B cell (primary cell): ENCODE results near the gene DLG2. TPM values are rescaled to one million over a fixed set of nuclear protein-coding genes. Genes with fewer than 3 reads are reported as not detected.

Experiments used
- ATAC-seq: fragments of 200-7000 bp; cut with Tn5 transposase; one replicate; pipeline ENCODE4 v1.10.0; 2021; ENCODE audit warnings: low read depth, mild to moderate bottlenecking, moderate number of reproducible peaks, moderate library complexity
- CTCF ChIA-PET: fragments of 350-600 bp; sonication (Branson Sonifier 250); formaldehyde crosslinking; loops from one replicate; lab custom pipeline; 2021; ENCODE audit warnings: antibody characterized with exemption, inconsistent platforms; lab: Charles Lee
- POLR2A ChIA-PET: fragments of 350-600 bp; sonication (Branson Sonifier 250); formaldehyde crosslinking; loops from one replicate; lab custom pipeline; 2021; ENCODE audit warnings: antibody characterized with exemption; lab: Charles Lee
- DNase-seq: peaks from one replicate; pipeline ENCODE4 v3.0.0; 2013
- H2AFZ ChIP-seq: 2 replicates; pipeline ENCODE4 v1.6.1; 2012; ENCODE audit warnings: mild to moderate bottlenecking, low read depth, low read length; ENCODE audit not compliant: insufficient read depth, poor library complexity, severe bottlenecking
- H3K27ac ChIP-seq, 2 donors: 1 replicate in 1 of 2; 2 replicates in 1 of 2; pipeline ENCODE4 v1.5.1; 2012 to 2013; ENCODE audit warnings: low read length in 2 of 2, mild to moderate bottlenecking in 2 of 2, moderate library complexity in 1 of 2
- H3K27me3 ChIP-seq, 4 experiments: fragments of 200-600 bp in 1 of 4; sonication (generic) in 1 of 4; replicated peaks in 1 of 4; 1 replicate in 2 of 4; 2 replicates in 2 of 4; pipeline versions ENCODE4 v1.6.1 to v1.7.0; 2013 to 2016; ENCODE audit warnings: low read length in 3 of 4, mild to moderate bottlenecking in 2 of 4, mixed read lengths in 1 of 4, moderate library complexity in 1 of 4; ENCODE audit not compliant: insufficient read depth in 4 of 4, control insufficient read depth in 3 of 4; ENCODE audit errors: control extremely low read depth in 1 of 4
- H3K36me3 ChIP-seq, 2 experiments: replicated peaks in 1 of 2; 1 replicate in 1 of 2; 2 replicates in 1 of 2; pipeline versions ENCODE4 v1.6.1 to v1.7.1; 2013; ENCODE audit warnings: low read length in 1 of 2; ENCODE audit not compliant: insufficient read depth in 2 of 2, control insufficient read depth in 1 of 2; ENCODE audit errors: control extremely low read depth in 1 of 2, extremely low read depth in 1 of 2
- H3K4me1 ChIP-seq, 2 donors: fragments of 200-600 bp in 1 of 2; sonication (generic) in 1 of 2; 1 replicate in 1 of 2; 2 replicates in 1 of 2; pipeline versions ENCODE4 v1.5.1 to v1.6.1; 2013 to 2017; ENCODE audit warnings: low read length in 2 of 2; ENCODE audit not compliant: control insufficient read depth in 2 of 2, insufficient read depth in 2 of 2
- H3K4me2 ChIP-seq: replicated peaks from 2 replicates; pipeline ENCODE3; 2012; ENCODE audit warnings: mild to moderate bottlenecking, low read depth, low read length; ENCODE audit not compliant: poor library complexity, severe bottlenecking
- H3K4me3 ChIP-seq, 5 experiments: fragments of 200-600 bp in 1 of 5; sonication (generic) in 1 of 5; 1 replicate in 3 of 5; 2 replicates in 2 of 5; pipeline versions ENCODE4 v1.5.1 to v1.7.0; 2011 to 2016; ENCODE audit warnings: low read length in 4 of 5, mild to moderate bottlenecking in 4 of 5, low read depth in 2 of 5, control low read depth in 1 of 5, moderate library complexity in 1 of 5; ENCODE audit not compliant: insufficient read depth in 1 of 5; ENCODE audit errors: control extremely low read depth in 1 of 5, extremely low read depth in 1 of 5
- H3K79me2 ChIP-seq: fragments of 200-600 bp; sonication (generic); one replicate; pipeline ENCODE4 v1.6.0; 2016; ENCODE audit warnings: low read length; ENCODE audit not compliant: control insufficient read depth, insufficient read depth
- H3K9ac ChIP-seq: fragments of 200-600 bp; sonication (generic); 2 replicates; pipeline ENCODE4 v1.6.1; 2017; ENCODE audit warnings: mild to moderate bottlenecking, low read length, moderate library complexity
- H3K9me3 ChIP-seq, 3 donors: one replicate each; pipeline versions ENCODE4 v1.6.1 to v1.7.1; 2013; ENCODE audit warnings: low read length in 2 of 3; ENCODE audit not compliant: control insufficient read depth in 2 of 3, insufficient read depth in 1 of 3; ENCODE audit errors: control extremely low read depth in 1 of 3
- H4K20me1 ChIP-seq: 2 replicates; pipeline ENCODE4 v1.6.0; 2012; ENCODE audit warnings: mild to moderate bottlenecking, low read length; ENCODE audit not compliant: insufficient read depth, control insufficient read depth, poor library complexity, severe bottlenecking
- H3K27ac Mint-ChIP-seq: one replicate; pipeline ENCODE4 v1.8.0; 2021; ENCODE audit warnings: mixed read lengths
- H3K27me3 Mint-ChIP-seq: one replicate; pipeline ENCODE4 v1.8.0; 2021; ENCODE audit warnings: mixed read lengths
- H3K4me1 Mint-ChIP-seq: one replicate; pipeline ENCODE4 v1.8.0; 2021; ENCODE audit warnings: mixed read lengths
- H3K4me3 Mint-ChIP-seq: one replicate; pipeline ENCODE4 v1.8.0; 2021; ENCODE audit warnings: mixed read lengths
- H3K9me3 Mint-ChIP-seq: one replicate; pipeline ENCODE4 v1.8.0; 2022; ENCODE audit warnings: mixed read lengths; ENCODE audit not compliant: insufficient read depth
- CTCF ChIP-seq: fragments of 200-600 bp; IDR thresholded peaks from one replicate; pipeline ENCODE4 v1.8.0; 2022; ENCODE audit warnings: antibody characterized with exemption, mild to moderate bottlenecking
- EZH2 ChIP-seq: IDR thresholded peaks from 2 replicates; pipeline ENCODE4 v1.6.1; 2012; ENCODE audit warnings: borderline replicate concordance, low read depth, mild to moderate bottlenecking, moderate library complexity, low read length; ENCODE audit not compliant: insufficient read depth, poor library complexity, severe bottlenecking
- WGBS: methylation state at CpG from one replicate; pipeline ENCODE4 v1.1.5; 2013; ENCODE audit warnings: missing lambda C conversion rate; ENCODE audit not compliant: insufficient coverage; 5-methylcytosine and 5-hydroxymethylcytosine counted together
- intact Hi-C: fragments of 100-400 bp; cut with micrococcal nuclease; formaldehyde crosslinking; loops from one replicate; pipeline ENCODE4 v1.10.0; 2022
- polyA plus RNA-seq: library from polyadenylated mRNA; depleted of rRNA; stranded (reverse); fragments of >200 nt; gene quantifications from 2 replicates; pipeline ENCODE4 v1.2.3, GENCODE V29; 2012
- total RNA-seq, 2 donors: library from RNA; stranded (reverse); fragments of 120-200 nt in 1 of 2; gene quantifications; 1 replicate in 1 of 2; 2 replicates in 1 of 2; pipeline versions ENCODE4 v1.2.3 to v1.2.4, GENCODE V29; 2013 to 2022

Gene DLG2
- total and polyA plus RNA-seq, 2 donors (not counting 1 experiment from before 2014, with no cell fraction given): 0.54 to 5.4 TPM

GRCh38 chr11:83510530-83511460 is 2116.3 kb downstream of the DLG2 start:
- H4K20me1 ChIP-seq: no peaks in the 10 kb centered on the region
- H3K36me3 ChIP-seq: no peaks in the 10 kb centered on the region
- no peak overlapping the region for H3K4me3 ChIP-seq
- ChIA-PET CTCF (interaction anchor here (0.7 kb wide), 1 partner anchor 901 kb away, joined by 3 read pairs; no protein-coding TSS in a partner anchor), POLR2A (no interaction called here)
- no peaks in the 10 kb centered on the region for H3K27me3 ChIP-seq
- 63% methylated on average over 4 of the region's 11 CpGs for WGBS
- no peaks in the 10 kb centered on the region for H3K4me1 ChIP-seq
- TF ChIP-seq CTCF (no peak), EZH2 (no peak)
- H2AFZ ChIP-seq: no peak overlapping the region
- H3K9me3 Mint-ChIP-seq: no peaks in the 10 kb centered on the region
- no peaks in the 10 kb centered on the region for H3K9me3 ChIP-seq
- no peaks in the 10 kb centered on the region for H3K79me2 ChIP-seq
- no peak overlapping the region for H3K27ac ChIP-seq
- no peak overlapping the region for H3K9ac ChIP-seq
- H3K27ac Mint-ChIP-seq: no peak overlapping the region
- H3K4me3 Mint-ChIP-seq: no peak overlapping the region
- intact Hi-C loops: no loop called here
- ATAC-seq (no peak), DNase-seq (no peak)
- H3K27me3 Mint-ChIP-seq: peaks cover 2% of the 10 kb centered on the region
- H3K4me1 Mint-ChIP-seq: no peaks in the 10 kb centered on the region
- no peak overlapping the region for H3K4me2 ChIP-seq

GRCh38 chr11:83508804-83509203 is 2118.3 kb downstream of the DLG2 start:
- Mint-ChIP-seq H3K27ac (no peak overlapping the region), H3K9me3 (no peaks in the 10 kb centered on the region), H3K27me3 (no peaks in the 10 kb centered on the region), H3K4me1 (no peaks in the 10 kb centered on the region), H3K4me3 (no peak overlapping the region)
- ChIA-PET CTCF (no interaction called here), POLR2A (no interaction called here)
- Histone ChIP-seq H2AFZ (no peak overlapping the region), H3K4me1 (no peaks in the 10 kb centered on the region), H3K9me3 (no peaks in the 10 kb centered on the region), H3K9ac (no peak overlapping the region), H3K27me3 (no peaks in the 10 kb centered on the region), H3K36me3 (no peaks in the 10 kb centered on the region), H3K4me2 (no peak overlapping the region), H3K27ac (no peak overlapping the region), H3K4me3 (no peak overlapping the region), H4K20me1 (no peaks in the 10 kb centered on the region), H3K79me2 (no peaks in the 10 kb centered on the region)
- 88% methylated on average over 5 of the region's 6 CpGs for WGBS
- ATAC-seq (no peak), DNase-seq (no peak)
- TF ChIP-seq EZH2 (no peak), CTCF (no peak)
- intact Hi-C loops: no loop called here
